Measurements from ENCODE around the gene PKHD1.

Gene PKHD1

GRCh38 chr6:51574040-51574439 lies 513.4 kb downstream of the PKHD1 start:
- no peak overlapping the region for H3K4me3 ChIP-seq (ENCODE audit: control insufficient read depth, low read depth, low read length)
- no peak for DNase-seq (ENCODE audit: low read depth)
- TF ChIP-seq CTCF (IDR thresholded peaks at IDR 0.05; ENCODE audit: control insufficient read depth, insufficient read depth, low read depth, low read length, missing control alignments): no peak

GRCh38 chr6:51571168-51571567 lies 516.2 kb downstream of the PKHD1 start:
- no peak for TF ChIP-seq CTCF (IDR thresholded peaks at IDR 0.05; ENCODE audit: control insufficient read depth, insufficient read depth, low read depth, low read length, missing control alignments)
- no peak overlapping the region for H3K4me3 ChIP-seq (ENCODE audit: control insufficient read depth, low read depth, low read length)
- no peak for DNase-seq (ENCODE audit: low read depth)

- no peak for DNase-seq (ENCODE audit: low read depth)
- TF ChIP-seq CTCF (IDR thresholded peaks at IDR 0.05; ENCODE audit: control insufficient read depth, insufficient read depth, low read depth, low read length, missing control alignments): no peak
- H3K4me3 ChIP-seq (ENCODE audit: control insufficient read depth, low read depth, low read length): no peak overlapping the region
These were observed 517.1 kb downstream of the PKHD1 start for GRCh38 chr6:51570168-51570921.

GRCh38 chr6:51569594-51569993 lies 517.8 kb downstream of the PKHD1 start:
- no peak overlapping the region for H3K4me3 ChIP-seq (ENCODE audit: control insufficient read depth, low read depth, low read length)
- no peak for TF ChIP-seq CTCF (IDR thresholded peaks at IDR 0.05; ENCODE audit: control insufficient read depth, insufficient read depth, low read depth, low read length, missing control alignments)
- no peak for DNase-seq (ENCODE audit: low read depth)

- no peak for TF ChIP-seq CTCF (IDR thresholded peaks at IDR 0.05; ENCODE audit: control insufficient read depth, insufficient read depth, low read depth, low read length, missing control alignments)
- H3K4me3 ChIP-seq (ENCODE audit: control insufficient read depth, low read depth, low read length): no peak overlapping the region
- no peak for DNase-seq (ENCODE audit: low read depth)
These were observed 518.6 kb downstream of the PKHD1 start for GRCh38 chr6:51568771-51569170.

GRCh38 chr6:51565472-51565871 lies 521.9 kb downstream of the PKHD1 start:
- DNase-seq (ENCODE audit: low read depth): no peak
- no peak for TF ChIP-seq CTCF (IDR thresholded peaks at IDR 0.05; ENCODE audit: control insufficient read depth, insufficient read depth, low read depth, low read length, missing control alignments)
- H3K4me3 ChIP-seq (ENCODE audit: control insufficient read depth, low read depth, low read length): no peak overlapping the region
